Sigmoid colon (tissue), 4 donors: ENCODE results near the gene CDCA5.

Experiments
- EP300 ChIP-seq, 4 donors: sonication (generic); formaldehyde crosslinking; IDR thresholded peaks; one replicate each; pipeline ENCODE4 v1.6.1; 2017; ENCODE audit warnings: antibody characterized with exemption in 4 of 4
- POLR2A ChIP-seq, 2 donors: fragments of 450-650 bp; IDR thresholded peaks; one replicate each; pipeline ENCODE4 v1.6.1; 2016; ENCODE audit warnings: antibody characterized with exemption in 2 of 2, mild to moderate bottlenecking in 2 of 2, moderate library complexity in 2 of 2
- POLR2AphosphoS5 ChIP-seq, 4 donors: sonication (generic); formaldehyde crosslinking; IDR thresholded peaks; one replicate each; pipeline ENCODE4 v1.6.1; 2017; ENCODE audit warnings: antibody characterized with exemption in 4 of 4
- TF ChIP-seq, protein P1 (sequence below), 4 experiments: fragments of 450-650 bp in 3 of 4; fragments of 200-600 bp in 1 of 4; IDR thresholded peaks; one replicate each; pipeline ENCODE4 v1.5.1; 2016 to 2019; ENCODE audit warnings: antibody characterized with exemption in 4 of 4, mild to moderate bottlenecking in 3 of 4, moderate library complexity in 2 of 4

DNA sequence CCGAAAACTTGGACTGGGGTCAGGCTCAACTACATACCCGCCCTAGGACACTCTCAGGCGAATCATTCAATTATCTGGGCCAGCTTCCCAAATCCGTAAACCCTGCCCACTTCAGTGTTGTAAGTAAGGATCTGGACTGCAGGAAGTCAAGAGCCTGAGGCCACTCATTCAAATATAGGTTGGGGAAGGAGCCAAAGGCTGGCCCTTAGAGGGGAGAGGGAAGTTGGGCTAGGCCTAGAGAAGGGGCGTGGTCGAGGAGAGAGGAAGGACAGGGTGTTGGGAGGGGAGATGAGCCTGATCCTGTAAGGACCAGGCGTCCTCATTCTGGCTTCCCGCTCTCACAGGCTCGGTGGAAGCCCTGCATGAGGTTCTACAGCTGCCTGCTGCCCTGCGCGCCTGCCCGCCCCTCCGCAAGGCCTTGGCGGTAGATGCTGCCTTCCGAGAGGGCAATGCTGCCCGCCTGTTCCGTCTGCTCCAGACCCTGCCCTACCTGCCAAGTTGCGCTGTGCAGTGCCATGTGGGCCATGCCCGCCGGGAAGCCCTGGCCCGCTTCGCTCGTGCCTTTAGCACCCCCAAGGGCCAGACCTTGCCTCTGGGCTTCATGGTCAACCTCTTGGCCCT lies 39.8 kb downstream of the CDCA5 start:
- TF ChIP-seq, protein P1, sequence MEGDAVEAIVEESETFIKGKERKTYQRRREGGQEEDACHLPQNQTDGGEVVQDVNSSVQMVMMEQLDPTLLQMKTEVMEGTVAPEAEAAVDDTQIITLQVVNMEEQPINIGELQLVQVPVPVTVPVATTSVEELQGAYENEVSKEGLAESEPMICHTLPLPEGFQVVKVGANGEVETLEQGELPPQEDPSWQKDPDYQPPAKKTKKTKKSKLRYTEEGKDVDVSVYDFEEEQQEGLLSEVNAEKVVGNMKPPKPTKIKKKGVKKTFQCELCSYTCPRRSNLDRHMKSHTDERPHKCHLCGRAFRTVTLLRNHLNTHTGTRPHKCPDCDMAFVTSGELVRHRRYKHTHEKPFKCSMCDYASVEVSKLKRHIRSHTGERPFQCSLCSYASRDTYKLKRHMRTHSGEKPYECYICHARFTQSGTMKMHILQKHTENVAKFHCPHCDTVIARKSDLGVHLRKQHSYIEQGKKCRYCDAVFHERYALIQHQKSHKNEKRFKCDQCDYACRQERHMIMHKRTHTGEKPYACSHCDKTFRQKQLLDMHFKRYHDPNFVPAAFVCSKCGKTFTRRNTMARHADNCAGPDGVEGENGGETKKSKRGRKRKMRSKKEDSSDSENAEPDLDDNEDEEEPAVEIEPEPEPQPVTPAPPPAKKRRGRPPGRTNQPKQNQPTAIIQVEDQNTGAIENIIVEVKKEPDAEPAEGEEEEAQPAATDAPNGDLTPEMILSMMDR (IDR thresholded peaks at IDR 0.05), result no peak
- TF ChIP-seq POLR2A (IDR thresholded peaks at IDR 0.05), result no peak
- no peak for TF ChIP-seq EP300 (IDR thresholded peaks at IDR 0.05)
- TF ChIP-seq POLR2AphosphoS5 (IDR thresholded peaks at IDR 0.05), result no peak
